Osteocyte (in vitro differentiated cells): ENCODE results near the gene PLXDC2. TPM values are rescaled to one million over a fixed set of nuclear protein-coding genes. Genes with fewer than 3 reads are reported as not detected.

Source experiments
- DNase-seq: peaks from one replicate; pipeline ENCODE4 v3.0.0; 2021; ENCODE audit warnings: mixed read lengths; ENCODE audit not compliant: unreplicated experiment; ENCODE audit errors: extremely low spot score
- H3K27ac Mint-ChIP-seq: one replicate; pipeline ENCODE4 v1.8.0; 2021; ENCODE audit warnings: mild to moderate bottlenecking, mixed read lengths; ENCODE audit not compliant: unreplicated experiment
- H3K27me3 Mint-ChIP-seq: one replicate; pipeline ENCODE4 v1.8.0; 2021; ENCODE audit warnings: mixed read lengths; ENCODE audit not compliant: unreplicated experiment
- H3K36me3 Mint-ChIP-seq: one replicate; pipeline ENCODE4 v1.8.0; 2021; ENCODE audit warnings: mixed read lengths; ENCODE audit not compliant: unreplicated experiment
- H3K4me1 Mint-ChIP-seq: one replicate; pipeline ENCODE4 v1.8.0; 2021; ENCODE audit warnings: mixed read lengths; ENCODE audit not compliant: unreplicated experiment
- H3K4me3 Mint-ChIP-seq: one replicate; pipeline ENCODE4 v1.8.0; 2021; ENCODE audit warnings: mild to moderate bottlenecking, moderate library complexity, mixed read lengths; ENCODE audit not compliant: unreplicated experiment
- H3K9me3 Mint-ChIP-seq: one replicate; pipeline ENCODE4 v1.8.0; 2021; ENCODE audit warnings: mixed read lengths; ENCODE audit not compliant: unreplicated experiment
- CTCF ChIP-seq: fragments of 200-600 bp; sonication (generic); IDR thresholded peaks from 2 replicates; pipeline ENCODE4 v1.5.0; 2021; ENCODE audit warnings: antibody characterized with exemption, mild to moderate bottlenecking, moderate library complexity
- total RNA-seq: library from RNA; stranded (reverse); gene quantifications from 2 replicates; pipeline ENCODE4 v1.2.1, GENCODE V29; 2021

PLXDC2 gene
- total RNA-seq, 1 donor from 2014 or later = 33.2 TPM

DNA sequence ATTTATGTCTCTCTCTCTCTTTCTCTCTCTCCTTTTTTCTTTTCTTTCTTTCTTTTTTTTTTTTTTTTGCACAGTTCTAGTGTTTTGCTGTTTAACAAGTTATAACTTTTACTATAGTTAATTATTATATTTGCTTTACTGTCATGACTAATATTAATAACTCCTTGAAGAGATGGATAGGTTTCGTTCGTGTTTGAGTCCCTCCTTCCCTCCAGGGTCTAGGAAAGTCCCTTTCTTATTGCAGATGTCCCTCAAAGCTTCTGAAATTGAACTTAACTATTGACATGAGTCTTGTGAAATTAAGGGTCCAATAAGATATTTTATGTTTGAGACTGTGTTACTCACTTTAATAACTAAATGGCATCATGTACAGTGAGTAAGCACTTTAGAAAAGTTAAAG, 131.4 kb downstream of the PLXDC2 start:
- Mint-ChIP-seq H3K27me3 (no peaks in the 10 kb centered on the region), H3K27ac (peak overlapping the region; percentile 49), H3K4me3 (no peak overlapping the region), H3K4me1 (peaks cover 32% of the 10 kb centered on the region), H3K36me3 (peaks cover 2% of the 10 kb centered on the region), H3K9me3 (peaks cover 6% of the 10 kb centered on the region)
- no peak for DNase-seq
- TF ChIP-seq CTCF = no peak

GRCh38 chr10:19952224-19953010, 136.2 kb downstream of the PLXDC2 start:
- no peak for DNase-seq
- peaks cover 19% of the 10 kb centered on the region for H3K4me1 Mint-ChIP-seq
- H3K36me3 Mint-ChIP-seq = no peaks in the 10 kb centered on the region
- TF ChIP-seq CTCF = no peak
- no peaks in the 10 kb centered on the region for H3K27me3 Mint-ChIP-seq
- no peak overlapping the region for H3K4me3 Mint-ChIP-seq
- peaks cover 6% of the 10 kb centered on the region for H3K9me3 Mint-ChIP-seq
- H3K27ac Mint-ChIP-seq = peak overlapping the region; percentile 57

DNA sequence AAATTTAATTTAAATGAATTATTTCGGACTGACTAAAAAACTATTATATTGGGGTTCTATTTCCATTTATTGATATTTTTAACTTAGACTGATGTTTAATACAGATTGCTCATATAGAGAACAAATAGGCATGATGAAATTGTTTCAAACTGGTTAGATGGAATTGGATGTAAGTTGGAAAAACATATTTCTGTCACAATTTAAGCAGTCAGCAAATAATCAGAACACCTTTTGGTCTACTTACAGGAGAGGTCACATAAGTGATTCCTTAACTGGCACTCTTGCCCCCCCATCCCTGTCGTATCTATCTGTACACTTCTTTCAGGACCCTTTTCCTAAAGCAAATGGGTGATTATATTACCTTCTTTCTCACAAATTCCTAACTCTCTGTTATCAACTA, 138.4 kb downstream of the PLXDC2 start:
- H3K27ac Mint-ChIP-seq = no peak overlapping the region
- H3K36me3 Mint-ChIP-seq = no peaks in the 10 kb centered on the region
- TF ChIP-seq CTCF = no peak

DNA sequence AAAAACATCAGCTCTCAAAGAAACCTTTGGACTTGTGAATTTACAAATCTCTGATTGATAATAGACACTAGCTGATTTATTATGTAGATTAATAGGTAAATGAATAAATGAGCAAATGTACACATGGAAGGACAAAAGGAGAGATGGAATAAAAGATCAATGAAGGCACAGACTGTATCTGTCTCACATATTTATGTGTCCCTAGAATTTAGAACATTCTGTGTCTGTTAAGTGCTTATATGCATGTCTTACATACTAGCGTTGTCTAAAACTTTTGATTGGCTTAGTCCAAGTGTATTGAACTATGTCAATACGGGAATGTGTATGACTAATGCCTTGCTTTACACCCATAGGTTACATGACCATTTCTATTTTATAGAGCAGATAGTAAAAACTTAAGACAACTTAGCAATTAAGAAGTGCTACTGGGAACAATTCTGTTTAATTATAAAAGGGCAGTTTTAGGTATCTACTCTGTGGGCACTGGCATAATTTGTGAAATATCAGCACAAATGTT, 140.3 kb downstream of the PLXDC2 start:
- H3K4me3 Mint-ChIP-seq = no peak overlapping the region
- H3K4me1 Mint-ChIP-seq = peaks cover 14% of the 10 kb centered on the region
- TF ChIP-seq CTCF = no peak
- no peak for DNase-seq
- H3K9me3 Mint-ChIP-seq = no peaks in the 10 kb centered on the region
- H3K36me3 Mint-ChIP-seq = no peaks in the 10 kb centered on the region
- no peak overlapping the region for H3K27ac Mint-ChIP-seq
- H3K27me3 Mint-ChIP-seq = no peaks in the 10 kb centered on the region

More for the DNA sequence above, 138.4 kb downstream of the PLXDC2 start:
- Mint-ChIP-seq H3K4me1 (peaks cover 9% of the 10 kb centered on the region), H3K9me3 (peaks cover 6% of the 10 kb centered on the region), H3K4me3 (no peak overlapping the region), H3K27me3 (no peaks in the 10 kb centered on the region)
- no peak for DNase-seq

DNA sequence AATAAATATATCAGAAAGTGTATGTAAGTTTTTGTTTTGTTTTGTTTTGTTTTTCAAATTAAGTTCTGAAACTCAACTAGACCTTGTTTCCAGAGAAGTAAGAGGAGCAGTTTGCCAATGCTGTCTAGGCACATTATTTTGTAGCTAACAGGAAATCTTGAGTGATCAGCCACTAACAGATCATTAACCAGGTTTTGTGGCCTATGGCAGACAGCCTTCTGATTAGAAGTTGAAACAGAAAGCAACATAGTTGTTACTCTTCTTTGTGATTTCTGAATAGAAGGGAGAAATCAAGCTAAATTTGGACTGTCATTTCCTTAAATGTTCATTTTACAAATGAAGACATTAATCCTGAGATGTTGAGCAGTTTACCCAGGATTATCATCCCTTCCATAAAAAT, 142.6 kb downstream of the PLXDC2 start:
- no peak for TF ChIP-seq CTCF
- Mint-ChIP-seq H3K4me3 (no peak overlapping the region), H3K27ac (no peak overlapping the region), H3K9me3 (no peaks in the 10 kb centered on the region), H3K4me1 (peaks cover 6% of the 10 kb centered on the region), H3K27me3 (no peaks in the 10 kb centered on the region), H3K36me3 (no peaks in the 10 kb centered on the region)
- DNase-seq = no peak
